ENCODE data around the gene LITAFD.

- TF ChIP-seq EZH2 (IDR thresholded peaks at IDR 0.05; ENCODE audit: insufficient read depth, poor library complexity, severe bottlenecking) (no peak), EZH2phosphoT487 (IDR thresholded peaks at IDR 0.05; ENCODE audit: insufficient read depth, low read depth) (no peak)
Observed at GRCh38 chr16:8832717-8833105, 49.4 kb upstream of the LITAFD start.

Measured in GM23248 (cell line).